Middle frontal gyrus (tissue), 1 donor: ENCODE measurements around the gene MESD.

Experiments used
- DNase-seq: peaks from one replicate; pipeline ENCODE4 v3.0.0-alpha.2; 2015; ENCODE audit warnings: low spot score; ENCODE audit errors: extremely low spot score

MESD gene

DNA sequence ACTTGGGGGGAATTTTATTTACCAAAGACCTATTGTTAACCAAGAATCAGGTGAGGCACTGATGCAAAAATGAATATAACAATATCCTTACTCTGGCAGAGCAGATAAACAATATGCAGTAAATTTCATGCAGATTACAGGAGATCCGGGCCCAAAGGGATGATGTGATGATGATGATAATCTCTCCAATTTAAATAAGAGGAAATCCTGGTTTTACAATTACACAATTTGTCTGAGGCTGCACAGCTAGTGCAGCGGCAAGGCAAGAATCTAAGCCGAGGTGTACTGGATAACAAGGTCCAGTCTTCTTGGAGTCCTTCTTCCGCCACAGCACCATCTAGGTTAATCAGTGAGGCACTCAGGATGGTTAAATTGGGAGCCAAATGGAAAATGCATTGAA, 2.4 kb upstream of the MESD start:
- DNase-seq: no peak

DNA sequence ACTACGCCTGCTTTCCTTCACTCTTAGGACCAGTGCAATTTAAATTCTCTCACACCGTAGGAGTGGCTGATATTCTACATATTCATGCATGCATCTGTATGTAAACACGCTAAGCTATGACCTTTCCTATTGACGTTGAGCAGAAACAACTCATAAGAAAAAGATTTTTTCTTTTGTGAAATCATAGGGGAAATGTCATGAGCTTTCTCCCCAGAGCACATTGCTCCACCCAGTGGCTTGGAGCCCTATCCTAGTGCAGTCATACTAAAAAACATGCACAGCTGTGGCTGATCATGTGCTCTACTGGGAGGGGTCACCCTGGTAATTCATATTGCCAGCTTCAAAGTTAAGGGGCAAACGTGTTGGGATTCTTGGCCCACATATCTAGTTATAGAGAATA, 1.8 kb upstream of the MESD start:
- DNase-seq: no peak

- DNase-seq: no peak
Observed at GRCh38 chr15:80990955-80991354, 1.3 kb upstream of the MESD start.

DNA sequence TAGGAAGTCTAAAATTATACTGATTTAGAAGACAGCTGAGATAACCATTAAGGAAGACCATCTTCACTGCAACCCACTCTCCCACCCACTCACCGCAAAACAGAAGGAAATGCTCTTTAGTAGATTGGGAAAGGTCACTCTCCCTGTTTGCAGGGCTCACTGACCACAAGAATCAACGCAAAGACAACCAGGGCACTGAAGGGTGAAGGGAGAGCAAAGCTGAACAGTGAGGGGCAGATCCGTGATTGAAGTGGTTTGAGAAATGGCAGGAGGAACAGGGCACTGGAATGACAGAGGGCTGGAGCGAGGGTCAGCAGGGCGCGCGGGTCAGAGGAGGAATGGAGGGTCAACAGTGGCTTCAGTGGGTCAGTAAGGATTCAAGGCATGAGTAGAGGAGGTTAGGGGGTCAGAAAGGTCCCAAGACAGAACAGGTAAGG, 520 bp downstream of the MESD start:
- DNase-seq: no peak

DNA sequence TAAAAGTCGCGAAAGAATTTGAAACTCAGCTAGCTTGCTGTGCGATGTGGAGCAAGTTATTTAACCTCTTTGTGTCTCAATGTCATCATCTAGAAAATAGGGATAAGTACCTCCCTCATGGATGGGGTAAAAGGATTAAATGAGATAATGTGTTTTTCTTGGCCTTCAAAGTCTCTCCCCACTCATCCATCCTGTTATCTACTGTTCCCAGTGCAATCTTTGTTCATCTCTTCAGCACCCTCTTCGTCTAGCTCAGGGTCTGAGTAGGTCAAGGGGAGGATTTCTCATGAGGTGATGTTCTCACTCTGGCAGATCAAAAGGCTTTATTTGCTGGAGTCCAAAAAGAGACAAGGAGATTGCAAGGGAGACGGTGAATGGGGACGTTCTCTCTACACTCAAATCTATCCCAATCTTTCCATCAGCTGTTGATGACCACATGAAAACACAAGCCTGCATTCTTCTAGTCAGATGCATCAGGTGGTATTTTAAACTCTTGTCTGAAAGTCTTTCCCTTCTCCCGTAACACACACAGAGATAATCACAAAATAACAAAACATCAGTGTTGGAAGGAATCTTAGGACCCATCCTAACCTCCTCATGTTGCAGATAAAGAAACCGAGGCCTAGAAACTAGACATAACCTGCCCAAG, 1.3 kb downstream of the MESD start:
- DNase-seq: no peak

- no peak for DNase-seq
Observed at GRCh38 chr15:80986487-80986886, 3.1 kb downstream of the MESD start.

GRCh38 chr15:80985981-80986380, 3.6 kb downstream of the MESD start:
- DNase-seq: no peak

DNA sequence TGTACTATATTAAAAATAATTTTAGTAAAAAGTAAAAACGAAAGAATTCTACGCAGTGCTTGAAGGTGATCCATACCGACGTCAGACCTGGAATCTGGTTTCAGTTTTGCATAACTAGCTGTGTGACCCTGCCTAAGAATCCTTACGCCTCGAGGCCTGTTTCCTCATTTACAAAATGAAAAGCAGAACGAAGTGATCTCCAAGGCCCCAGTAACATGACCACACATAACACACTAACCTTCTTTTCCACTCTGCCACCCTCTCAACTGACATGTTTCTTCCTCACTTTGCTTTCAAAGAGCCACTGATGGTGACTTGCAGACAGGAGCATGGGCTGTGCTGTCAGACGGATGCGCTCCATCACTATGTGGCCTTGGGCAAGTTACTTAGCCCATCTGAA, 4.8 kb downstream of the MESD start:
- no peak for DNase-seq

DNA sequence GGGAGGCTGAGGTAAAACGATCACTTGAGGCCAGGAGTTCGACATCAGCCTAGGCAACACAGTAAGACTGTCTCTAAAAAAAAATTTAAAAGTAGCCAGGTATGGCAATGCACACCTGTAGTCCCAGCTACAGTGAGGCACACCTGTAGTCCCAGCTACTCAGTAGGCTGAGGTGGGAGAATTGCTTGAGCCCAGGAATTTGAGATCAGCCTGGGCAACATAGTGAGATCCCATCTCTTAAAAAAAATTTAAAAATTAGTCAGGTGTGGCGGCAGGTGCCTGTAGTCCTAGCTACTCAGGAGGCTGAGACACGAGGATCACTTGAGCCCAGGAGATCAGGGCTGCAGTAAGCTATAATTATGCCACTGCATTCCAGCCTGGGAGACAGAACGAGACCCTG, 6.8 kb downstream of the MESD start:
- DNase-seq: no peak

DNA sequence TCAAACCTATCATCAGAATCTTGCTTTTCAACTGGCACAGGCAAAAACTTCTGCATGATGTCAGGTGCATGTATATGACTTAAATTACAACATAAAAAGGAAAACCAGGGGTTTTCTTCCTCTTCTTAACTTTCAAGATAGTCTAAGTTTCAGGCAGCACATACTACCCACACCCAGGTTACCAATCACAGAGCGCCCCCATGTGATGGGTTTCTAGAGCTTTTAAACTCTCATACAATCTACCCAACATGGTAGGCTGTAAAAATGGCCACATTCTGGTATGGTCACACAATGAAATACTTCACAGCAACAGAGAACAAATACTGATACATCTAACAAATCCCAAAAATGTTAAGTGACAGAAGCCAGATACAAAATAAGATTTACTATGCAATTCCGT, 7.4 kb downstream of the MESD start:
- DNase-seq: no peak

DNA sequence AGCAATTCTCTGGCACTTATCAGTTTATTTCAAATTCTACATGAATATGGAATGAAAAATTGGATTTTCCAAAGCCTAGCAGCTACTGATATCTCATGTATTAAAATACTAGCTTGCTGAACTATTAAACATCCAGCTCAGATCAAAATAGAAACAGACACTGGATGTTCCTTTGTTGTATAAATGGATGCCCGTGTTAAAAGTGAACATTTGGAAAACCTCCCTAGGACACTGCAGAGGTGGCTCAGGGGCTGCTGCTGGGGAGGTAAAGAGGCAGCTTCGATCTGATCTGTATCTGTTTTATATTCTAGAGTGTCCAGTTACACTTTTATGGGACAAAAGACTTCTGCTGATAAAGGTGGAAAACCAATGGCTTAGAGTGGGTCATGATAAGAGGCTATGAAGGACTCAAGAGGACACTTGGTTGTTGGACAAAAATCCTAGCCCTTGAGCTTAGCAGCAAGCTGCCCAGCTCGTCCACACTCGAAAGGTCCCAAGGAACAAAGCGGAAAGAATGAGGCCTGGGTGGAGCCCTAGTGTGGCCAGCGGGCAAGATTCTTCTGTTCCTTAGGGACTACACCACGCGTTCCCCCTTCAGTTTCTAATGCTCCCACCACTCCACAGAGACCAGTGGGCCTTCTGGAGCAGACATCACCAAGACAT, 9.9 kb downstream of the MESD start:
- DNase-seq: no peak

DNA sequence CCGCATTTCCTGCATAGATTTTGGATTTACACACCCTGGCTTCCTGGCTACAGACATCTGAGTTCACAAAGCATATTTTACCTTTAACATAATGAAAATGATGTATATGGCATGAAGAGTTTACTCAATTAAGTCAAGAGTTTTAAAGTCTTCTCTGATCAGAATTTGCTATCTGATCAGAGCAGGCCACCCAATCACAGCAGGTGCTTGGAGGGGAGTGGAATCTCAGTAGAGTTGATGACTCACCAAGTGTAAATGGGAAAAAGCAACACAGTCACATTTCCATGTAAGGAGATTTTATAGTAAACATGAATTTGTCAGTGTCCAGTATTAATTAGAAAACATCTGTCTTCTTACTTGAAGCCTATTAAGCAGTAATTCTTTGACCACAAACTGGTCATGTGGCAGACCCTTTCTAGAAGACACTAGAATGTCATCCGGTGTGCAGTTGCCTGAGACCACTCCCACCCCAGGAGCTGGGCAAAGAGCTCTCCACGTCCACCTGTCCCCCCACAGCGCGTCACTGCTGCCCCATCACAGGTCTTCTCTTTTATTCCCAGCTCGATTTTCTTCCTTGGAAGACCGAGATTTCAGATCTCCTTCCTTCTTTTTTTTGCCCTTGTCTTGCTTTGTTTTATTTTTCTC, 10.8 kb downstream of the MESD start:
- DNase-seq: no peak

GRCh38 chr15:80977627-80978036, 12.0 kb downstream of the MESD start:
- no peak for DNase-seq

- no peak for DNase-seq
Observed at GRCh38 chr15:80976851-80977250, 12.8 kb downstream of the MESD start.

DNA sequence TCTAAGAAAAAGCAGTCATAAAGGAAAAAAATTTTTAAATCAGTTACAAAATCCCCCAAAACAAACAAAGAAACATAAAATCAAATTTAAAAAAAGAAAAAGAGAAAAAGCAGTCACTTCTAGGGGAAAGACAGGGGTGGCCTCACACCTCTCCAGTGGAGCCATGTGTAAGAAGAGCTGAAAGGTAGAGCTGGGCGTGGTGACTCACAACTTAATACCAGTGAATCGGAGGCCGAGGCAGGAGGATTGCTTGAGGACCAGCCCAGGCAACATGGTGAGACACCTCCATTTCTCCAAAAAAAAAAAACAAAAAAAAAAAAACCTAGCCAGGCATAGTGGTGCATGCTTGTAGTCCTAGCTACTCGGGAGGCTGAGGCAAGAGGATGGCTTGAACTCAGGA, 14.7 kb downstream of the MESD start:
- DNase-seq: no peak

GRCh38 chr15:80972276-80972675, 17.3 kb downstream of the MESD start:
- no peak for DNase-seq

GRCh38 chr15:80971143-80971542, 18.5 kb downstream of the MESD start:
- DNase-seq: no peak

- DNase-seq: no peak
Observed at GRCh38 chr15:80970658-80971057, 19.0 kb downstream of the MESD start.

- peak; percentile 60 for DNase-seq
Observed at GRCh38 chr15:80970018-80970657, 19.5 kb downstream of the MESD start.

GRCh38 chr15:80969316-80969715, 20.3 kb downstream of the MESD start:
- no peak for DNase-seq

DNA sequence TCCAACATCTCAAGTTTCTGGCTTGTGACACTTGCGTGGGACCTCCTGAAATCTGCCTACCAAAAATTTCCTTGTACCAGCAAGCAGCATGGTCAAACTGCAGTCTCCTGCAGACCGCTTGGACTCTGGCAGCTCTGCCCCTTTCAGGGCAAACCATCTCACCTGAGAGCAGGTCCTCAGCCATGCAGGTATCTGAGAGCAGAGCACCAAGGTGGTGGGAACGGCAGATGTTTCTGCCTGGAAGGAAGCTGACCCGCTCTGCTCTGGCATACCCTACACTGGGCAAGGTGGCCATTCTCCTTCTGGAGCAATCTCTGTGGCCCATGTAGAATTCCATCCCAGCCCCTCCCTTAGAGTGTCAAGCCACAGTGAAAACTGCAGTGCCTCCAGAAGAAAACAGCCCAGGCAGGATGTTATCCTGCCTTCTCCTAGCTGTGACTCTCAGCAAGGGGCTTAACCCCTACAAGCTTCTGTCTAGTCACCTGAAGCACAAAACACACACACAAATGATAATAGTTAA, 21.6 kb downstream of the MESD start:
- DNase-seq: no peak

DNA sequence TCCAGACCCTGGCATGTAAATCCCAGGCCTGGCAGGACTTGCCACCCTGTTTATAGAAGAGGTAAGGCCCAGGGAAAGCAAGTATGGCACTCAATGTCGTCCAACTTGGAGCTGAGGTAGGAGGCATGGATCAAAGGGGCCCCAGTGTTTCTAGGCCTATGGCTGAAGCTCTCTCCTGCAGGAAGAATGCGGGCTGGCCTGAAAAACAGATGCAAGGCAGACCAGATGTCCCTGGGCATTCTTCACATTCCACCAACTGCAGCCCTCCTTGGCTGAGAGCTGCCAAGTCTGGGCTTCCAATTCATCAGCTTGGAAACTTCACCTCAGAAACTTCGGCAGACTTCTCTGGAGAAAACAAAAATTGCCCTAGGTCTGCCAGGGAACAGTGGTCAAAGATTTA, 22.2 kb downstream of the MESD start:
- no peak for DNase-seq
